GM12875 (cell line): ENCODE measurements around the gene OR1M1.

Experiments
- H3K4me3 ChIP-seq: one replicate; pipeline ENCODE4 v1.5.1; 2011; ENCODE audit warnings: low read depth, low read length, control low read depth
- CTCF ChIP-seq: IDR thresholded peaks from 2 replicates; pipeline ENCODE4 v1.5.1; 2011; ENCODE audit warnings: low read depth, mild to moderate bottlenecking, control low read depth, inconsistent platforms, low read length, moderate library complexity, borderline replicate concordance; ENCODE audit not compliant: insufficient read depth

OR1M1 gene, protein sequence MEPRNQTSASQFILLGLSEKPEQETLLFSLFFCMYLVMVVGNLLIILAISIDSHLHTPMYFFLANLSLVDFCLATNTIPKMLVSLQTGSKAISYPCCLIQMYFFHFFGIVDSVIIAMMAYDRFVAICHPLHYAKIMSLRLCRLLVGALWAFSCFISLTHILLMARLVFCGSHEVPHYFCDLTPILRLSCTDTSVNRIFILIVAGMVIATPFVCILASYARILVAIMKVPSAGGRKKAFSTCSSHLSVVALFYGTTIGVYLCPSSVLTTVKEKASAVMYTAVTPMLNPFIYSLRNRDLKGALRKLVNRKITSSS

DNA sequence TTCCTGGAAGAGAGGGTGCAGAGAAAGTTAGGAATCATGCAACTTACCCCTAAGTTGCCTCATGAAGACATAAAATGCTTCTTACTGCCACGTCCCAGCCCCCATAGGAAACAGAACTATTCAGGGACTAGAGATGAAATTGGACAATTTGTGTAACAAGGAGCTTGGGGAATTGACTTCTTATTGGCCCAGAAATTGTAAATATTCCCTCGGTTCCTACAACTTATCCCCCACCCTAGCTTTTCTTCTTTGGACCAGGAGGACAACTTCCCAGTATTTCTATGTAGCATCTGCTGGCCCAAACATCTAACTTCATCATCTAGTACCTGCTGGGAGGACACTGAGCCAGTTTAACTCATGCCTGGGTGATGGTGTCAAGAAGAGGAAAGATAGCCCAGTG lies at the start of gene OR1M1:
TSS of gene OR1M1 (plus strand) at position 301 of the 400 bp plus-strand sequence. CDS start 6,184 bp downstream, outside the sequence.
- H3K4me3 ChIP-seq: no peak within 1 kb of the TSS
- TF ChIP-seq CTCF: no peak

GRCh38 chr19:9037400-9038062 lies 49.3 kb upstream of the OR1M1 start:
- no peak for TF ChIP-seq CTCF
- H3K4me3 ChIP-seq: no peak overlapping the region

DNA sequence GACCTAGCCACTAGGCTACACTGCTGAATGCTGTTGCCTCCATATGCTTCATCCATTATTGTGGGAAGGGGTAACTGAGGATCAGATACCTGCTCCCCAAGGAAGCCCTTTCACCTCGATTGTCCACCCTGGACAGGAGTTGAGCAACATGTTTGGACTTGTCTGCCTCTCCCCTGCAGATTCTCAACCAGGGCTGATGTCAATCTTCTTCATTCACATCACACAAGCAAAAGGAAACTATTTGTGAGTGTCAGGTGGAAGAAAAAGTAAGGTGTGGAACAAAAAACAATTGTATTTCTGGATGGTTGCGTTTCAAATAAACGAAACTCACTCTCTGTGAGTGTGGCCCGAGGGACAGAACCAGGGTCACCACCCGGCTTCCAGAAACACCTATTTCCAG lies 47.1 kb upstream of the OR1M1 start:
- H3K4me3 ChIP-seq: no peak overlapping the region
- no peak for TF ChIP-seq CTCF

- no peak overlapping the region for H3K4me3 ChIP-seq
- TF ChIP-seq CTCF: no peak
These were observed 46.7 kb upstream of the OR1M1 start for GRCh38 chr19:9040131-9040530.

DNA sequence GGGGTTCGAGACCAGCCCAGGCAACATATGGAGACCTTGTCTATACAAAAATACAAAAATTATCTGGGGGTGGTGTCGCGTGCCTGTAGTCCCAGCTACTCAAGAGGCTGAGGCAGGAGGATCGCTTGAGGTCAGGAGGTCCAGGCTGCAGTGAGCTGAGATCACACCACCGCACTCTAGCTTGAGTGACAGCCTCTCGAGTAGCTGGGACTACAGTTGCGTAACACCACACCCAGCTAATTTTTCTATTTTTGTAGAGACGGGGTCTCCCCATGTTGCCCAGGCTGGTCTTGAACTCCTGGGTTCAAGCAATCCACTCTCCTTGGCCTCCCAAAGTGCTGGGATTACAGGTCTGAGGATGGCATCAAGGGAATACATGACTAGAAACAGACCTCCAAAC lies 45.8 kb upstream of the OR1M1 start:
- no peak for TF ChIP-seq CTCF
- no peak overlapping the region for H3K4me3 ChIP-seq

- TF ChIP-seq CTCF: no peak
- H3K4me3 ChIP-seq: no peak overlapping the region
These were observed 43.3 kb upstream of the OR1M1 start for GRCh38 chr19:9043524-9043923.

- H3K4me3 ChIP-seq: no peak overlapping the region
- no peak for TF ChIP-seq CTCF
These were observed 42.4 kb upstream of the OR1M1 start for GRCh38 chr19:9044449-9044848.
